Hypothalamus (tissue), 51 donors: ENCODE measurements around the gene UQCRQ.
"Not testable (repeated sequence)": the region's sequence is repeated elsewhere in the genome, so short reads cannot be mapped to it uniquely, and the experiment has no call there.

Source experiments
- DNase-seq, 51 donors: peaks; one replicate each; lab custom pipeline; 2025; lab: John Stamatoyannopoulos, UW

Gene UQCRQ

GRCh38 chr5:132831095-132831860 is 35.2 kb upstream of the UQCRQ start:
- DNase-seq: no peak

GRCh38 chr5:132832612-132833011 is 33.8 kb upstream of the UQCRQ start:
- no peak for DNase-seq

- DNase-seq: no peak
Observed at GRCh38 chr5:132834057-132834456, 32.4 kb upstream of the UQCRQ start.

GRCh38 chr5:132836852-132837251 is 29.6 kb upstream of the UQCRQ start:
- DNase-seq: no peak

- DNase-seq: no peak
Observed at GRCh38 chr5:132837868-132838267, 28.6 kb upstream of the UQCRQ start.

- no peak for DNase-seq
Observed at GRCh38 chr5:132838516-132839282, 27.7 kb upstream of the UQCRQ start.

GRCh38 chr5:132839426-132840301 is 26.8 kb upstream of the UQCRQ start:
- no peak for DNase-seq

GRCh38 chr5:132840313-132840712 is 26.1 kb upstream of the UQCRQ start:
- no peak for DNase-seq

- no peak for DNase-seq
Observed at GRCh38 chr5:132840896-132841295, 25.5 kb upstream of the UQCRQ start.

- DNase-seq: peak in 1 of 51 donors; percentile 20
Observed at GRCh38 chr5:132841305-132841704, 25.1 kb upstream of the UQCRQ start.

GRCh38 chr5:132848270-132848669 is 18.2 kb upstream of the UQCRQ start:
- DNase-seq: no peak

GRCh38 chr5:132849347-132849746 is 17.1 kb upstream of the UQCRQ start:
- DNase-seq: no peak

- no peak for DNase-seq
Observed at GRCh38 chr5:132850066-132850465, 16.4 kb upstream of the UQCRQ start.

- no peak for DNase-seq
Observed at GRCh38 chr5:132853323-132853722, 13.1 kb upstream of the UQCRQ start.

- no peak for DNase-seq
Observed at GRCh38 chr5:132853790-132854189, 12.7 kb upstream of the UQCRQ start.

- no peak for DNase-seq
Observed at GRCh38 chr5:132854301-132854700, 12.1 kb upstream of the UQCRQ start.

GRCh38 chr5:132854992-132855391 is 11.4 kb upstream of the UQCRQ start:
- DNase-seq: not testable (repeated sequence)

- DNase-seq: no peak
Observed at GRCh38 chr5:132856011-132856410, 10.4 kb upstream of the UQCRQ start.

- DNase-seq: no peak
Observed at GRCh38 chr5:132859889-132860437, 6.5 kb upstream of the UQCRQ start.

- DNase-seq: no peak
Observed at GRCh38 chr5:132860742-132861141, 5.7 kb upstream of the UQCRQ start.
